NT2/D1 (cell line): ENCODE measurements around the gene POLD4.

Source experiments
- SUZ12 ChIP-seq: IDR thresholded peaks from 2 replicates; pipeline ENCODE4 v1.6.1; 2011; ENCODE audit not compliant: insufficient read length, insufficient read depth; ENCODE audit errors: extremely low read depth
- YY1 ChIP-seq: IDR thresholded peaks from 2 replicates; pipeline ENCODE4 v1.6.1; 2011; ENCODE audit not compliant: insufficient read length, insufficient read depth
- ZNF274 ChIP-seq: IDR thresholded peaks from 2 replicates; pipeline ENCODE4 v1.6.1; 2011; ENCODE audit warnings: mild to moderate bottlenecking, low read depth, low read length

GRCh38 chr11:67332081-67332691 lies 21.2 kb downstream of the POLD4 start:
- no peak for TF ChIP-seq YY1
- TF ChIP-seq ZNF274: no peak
- no peak for TF ChIP-seq SUZ12
